Measurements from ENCODE around the gene CREB3L2.
"Not testable (repeated sequence)": the region's sequence is repeated elsewhere in the genome, so short reads cannot be mapped to it uniquely, and the experiment has no call there.

CREB3L2 gene

DNA sequence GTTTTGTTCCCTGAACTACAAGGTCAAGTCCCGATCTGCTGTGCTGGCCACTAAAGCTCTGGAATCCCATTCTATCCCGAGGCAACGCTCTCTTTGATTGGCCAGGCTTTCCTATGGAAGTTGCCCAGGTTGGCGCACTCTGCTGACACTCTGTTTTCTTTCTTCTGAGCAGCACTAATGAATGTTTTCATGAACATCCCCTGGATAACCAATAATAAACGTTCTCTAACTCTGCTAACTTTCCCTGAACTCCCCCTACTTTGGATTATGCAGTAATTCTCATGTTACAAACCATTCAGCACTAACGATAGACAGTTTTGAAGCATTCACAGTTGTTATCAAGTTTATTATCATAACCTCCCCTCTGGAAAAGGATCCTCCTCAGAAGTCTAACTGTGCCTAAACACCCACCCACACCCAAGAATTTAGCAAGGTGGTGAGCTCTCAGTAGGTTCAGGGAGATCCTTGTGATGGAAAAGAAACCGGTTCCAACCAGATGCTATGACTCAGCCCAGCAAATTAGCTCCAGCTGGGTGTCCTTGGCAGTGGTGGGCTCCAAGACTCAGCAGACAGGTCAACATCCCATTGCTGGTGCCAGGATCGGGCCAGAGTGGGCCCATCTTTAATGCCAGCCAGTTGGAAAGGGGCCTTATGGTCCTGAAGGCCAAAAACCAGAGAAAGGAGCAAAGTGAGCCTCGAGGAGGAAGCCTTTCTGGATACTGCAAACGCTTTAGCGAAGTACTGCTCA, 68.4 kb downstream of the CREB3L2 start:
- DNase-seq (ENCODE audit: low spot score): no peak

DNA sequence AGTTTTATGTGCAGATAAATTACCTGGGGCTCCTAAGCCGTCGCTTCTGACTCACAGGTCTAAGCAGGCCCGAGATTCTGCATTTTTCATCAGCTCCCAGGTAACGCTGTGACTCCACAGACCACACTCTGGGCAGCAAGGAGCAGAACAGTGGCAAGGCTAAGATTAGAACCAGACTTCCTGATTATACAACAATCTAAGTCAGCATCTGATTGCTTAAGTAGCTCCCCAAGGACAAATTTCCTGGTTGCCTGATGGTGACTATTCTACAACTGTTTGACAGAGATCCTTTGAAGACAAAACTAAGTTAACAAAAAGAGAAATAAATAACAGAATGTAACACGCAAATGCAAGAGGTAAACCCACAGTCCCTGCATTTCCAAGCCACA, 69.0 kb downstream of the CREB3L2 start:
- no peak for DNase-seq (ENCODE audit: low spot score)

DNA sequence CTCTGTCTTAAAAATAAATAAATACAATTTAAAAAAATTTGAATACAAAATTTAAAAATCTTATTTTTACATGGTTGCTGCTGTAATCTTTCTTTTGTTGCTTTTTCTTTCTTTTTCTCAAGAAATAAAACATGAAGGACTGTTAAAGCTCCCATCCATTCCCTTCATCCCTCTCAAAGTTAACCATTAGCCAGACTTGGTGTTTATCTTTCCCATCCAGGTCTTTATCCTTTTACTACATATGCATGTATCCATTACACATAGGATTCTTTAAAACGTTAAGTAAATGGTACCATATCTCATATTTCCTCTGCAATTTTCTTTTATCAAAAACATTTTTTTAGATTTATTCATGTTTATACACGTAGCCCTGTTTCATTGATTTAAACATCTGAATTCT, 70.1 kb downstream of the CREB3L2 start:
- DNase-seq (ENCODE audit: low spot score): no peak

DNA sequence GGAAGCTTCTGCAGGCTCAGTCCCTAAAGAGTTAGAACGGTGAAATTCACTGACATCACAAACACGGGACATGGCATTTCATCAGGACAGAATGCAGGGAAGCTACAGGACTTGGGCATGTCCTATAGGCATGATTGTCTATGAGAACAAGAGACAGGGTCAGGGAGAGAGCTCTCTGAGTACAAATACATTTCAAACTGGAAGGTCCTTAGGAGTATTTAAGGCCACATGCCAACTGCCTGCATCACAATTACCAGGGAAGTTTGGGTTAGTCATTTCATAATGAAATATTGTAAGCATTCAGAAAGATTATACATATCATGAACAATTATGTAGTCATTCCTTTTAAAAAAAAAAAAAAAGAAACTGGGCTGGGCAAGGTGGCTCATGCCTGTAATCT, 71.3 kb downstream of the CREB3L2 start:
- DNase-seq (ENCODE audit: low spot score): peak; percentile 41

DNA sequence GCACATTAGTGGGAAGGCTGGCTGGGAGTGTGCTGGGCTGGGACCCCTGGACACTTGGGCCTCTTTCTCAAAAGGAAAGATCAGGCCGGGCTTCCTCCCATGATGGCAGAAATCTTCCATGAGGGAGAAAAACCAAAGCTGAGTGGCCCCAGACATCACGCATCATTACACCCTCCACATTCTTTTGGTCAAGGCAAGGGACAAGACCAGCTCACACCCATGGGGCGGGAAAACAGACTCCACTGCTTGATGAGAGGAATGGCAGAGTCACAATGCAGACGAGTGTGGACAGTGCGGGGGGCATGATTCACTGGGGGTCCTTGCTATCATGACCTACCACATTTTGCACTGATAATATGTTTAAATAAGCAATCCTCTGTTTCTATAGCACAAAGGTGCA, 73.3 kb downstream of the CREB3L2 start:
- DNase-seq (ENCODE audit: low spot score): no peak

DNA sequence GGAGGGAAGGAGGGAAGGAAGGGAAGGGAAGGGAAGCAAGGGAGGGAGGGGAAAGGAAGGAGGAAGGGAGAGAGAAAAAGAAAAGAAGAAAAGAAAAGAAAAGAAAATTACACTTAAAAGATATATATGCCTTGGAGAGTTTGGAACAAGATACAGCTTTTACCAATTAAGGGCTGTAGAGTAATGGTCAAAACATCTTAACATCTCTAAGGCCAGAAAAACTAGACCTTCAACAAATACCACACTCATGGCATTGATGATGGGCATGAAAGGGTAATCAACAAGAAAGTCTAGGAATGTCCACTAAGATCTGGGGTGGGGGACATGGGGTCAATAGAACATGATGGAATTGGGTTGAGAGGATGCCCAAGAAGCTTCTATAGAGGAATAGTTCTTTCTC, 74.5 kb downstream of the CREB3L2 start:
- DNase-seq (ENCODE audit: low spot score): no peak

DNA sequence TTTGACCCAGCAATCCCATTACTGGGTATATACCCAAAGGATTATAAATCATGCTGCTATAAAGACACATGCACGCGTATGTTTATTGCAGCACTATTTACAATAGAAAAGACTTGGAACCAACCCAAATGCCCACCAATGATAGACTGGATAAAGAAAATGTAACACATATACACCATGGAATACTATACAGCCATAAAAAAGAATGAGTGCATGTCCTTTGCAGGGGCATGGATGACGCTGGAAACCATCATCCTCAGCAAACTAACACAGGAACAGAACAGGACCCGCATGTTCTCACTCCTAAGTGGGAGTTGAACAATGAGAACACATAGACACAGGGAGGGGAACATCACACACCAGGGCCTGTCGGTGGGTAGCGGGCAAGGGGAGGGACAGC, 75.7 kb downstream of the CREB3L2 start:
- DNase-seq (ENCODE audit: low spot score): not testable (repeated sequence)

DNA sequence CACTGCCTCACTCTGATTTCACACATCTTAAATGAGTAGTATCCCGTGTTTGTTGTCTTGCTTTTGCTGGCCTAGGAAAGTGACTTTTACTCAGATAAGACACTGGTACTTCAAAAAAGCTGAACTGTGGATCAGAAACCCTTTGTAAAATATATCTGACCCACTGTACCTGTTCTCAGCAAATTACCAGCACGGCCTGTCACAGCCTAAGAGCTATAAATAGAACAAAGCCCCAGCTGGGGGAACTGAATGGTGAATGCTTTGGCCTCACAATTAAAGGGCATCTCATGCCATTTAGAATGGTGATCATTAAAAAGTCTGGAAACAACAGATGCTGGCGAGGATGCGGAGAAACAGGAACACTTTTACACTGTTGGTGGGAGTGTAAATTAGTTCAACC, 76.1 kb downstream of the CREB3L2 start:
- no peak for DNase-seq (ENCODE audit: low spot score)

DNA sequence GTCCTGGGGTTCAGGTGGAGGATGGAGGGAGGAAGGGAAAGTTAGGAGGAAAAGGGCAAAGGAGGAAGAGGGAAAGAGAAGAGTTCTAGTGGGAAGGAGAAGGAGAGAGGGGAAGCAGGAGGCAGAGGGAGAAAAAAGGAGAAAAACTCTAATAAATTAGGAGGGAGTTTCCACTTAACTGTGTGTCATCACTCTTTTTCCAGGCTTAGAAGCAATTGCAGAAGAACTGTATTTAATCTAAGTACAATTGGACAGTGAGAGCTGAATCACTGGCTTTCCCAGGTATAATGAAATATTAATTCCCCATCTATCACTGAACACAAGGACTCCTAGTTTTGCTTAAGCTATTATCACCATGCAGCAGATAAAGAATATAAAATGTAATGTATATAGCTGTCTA, 76.8 kb downstream of the CREB3L2 start:
- DNase-seq (ENCODE audit: low spot score): no peak

DNA sequence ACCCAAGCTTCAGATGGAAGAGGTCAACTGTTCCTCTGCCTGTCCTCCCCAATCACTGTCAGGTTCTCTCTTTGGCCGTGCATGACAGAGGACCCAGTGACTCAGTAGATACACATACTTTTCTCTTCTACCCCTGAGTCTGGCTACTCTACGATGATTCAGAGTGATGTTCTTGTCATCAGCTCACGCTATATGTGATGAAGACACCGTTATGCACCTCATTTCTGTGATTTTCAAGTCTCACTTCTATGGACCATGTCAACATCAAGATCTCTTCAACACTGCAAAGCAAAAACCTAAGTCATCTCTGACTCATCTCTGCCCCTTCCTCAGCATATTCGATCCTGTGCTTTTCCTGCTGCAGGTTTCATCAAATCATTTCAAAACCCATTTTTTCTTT, 78.5 kb downstream of the CREB3L2 start:
- peak; percentile 66 for DNase-seq (ENCODE audit: low spot score)

DNA sequence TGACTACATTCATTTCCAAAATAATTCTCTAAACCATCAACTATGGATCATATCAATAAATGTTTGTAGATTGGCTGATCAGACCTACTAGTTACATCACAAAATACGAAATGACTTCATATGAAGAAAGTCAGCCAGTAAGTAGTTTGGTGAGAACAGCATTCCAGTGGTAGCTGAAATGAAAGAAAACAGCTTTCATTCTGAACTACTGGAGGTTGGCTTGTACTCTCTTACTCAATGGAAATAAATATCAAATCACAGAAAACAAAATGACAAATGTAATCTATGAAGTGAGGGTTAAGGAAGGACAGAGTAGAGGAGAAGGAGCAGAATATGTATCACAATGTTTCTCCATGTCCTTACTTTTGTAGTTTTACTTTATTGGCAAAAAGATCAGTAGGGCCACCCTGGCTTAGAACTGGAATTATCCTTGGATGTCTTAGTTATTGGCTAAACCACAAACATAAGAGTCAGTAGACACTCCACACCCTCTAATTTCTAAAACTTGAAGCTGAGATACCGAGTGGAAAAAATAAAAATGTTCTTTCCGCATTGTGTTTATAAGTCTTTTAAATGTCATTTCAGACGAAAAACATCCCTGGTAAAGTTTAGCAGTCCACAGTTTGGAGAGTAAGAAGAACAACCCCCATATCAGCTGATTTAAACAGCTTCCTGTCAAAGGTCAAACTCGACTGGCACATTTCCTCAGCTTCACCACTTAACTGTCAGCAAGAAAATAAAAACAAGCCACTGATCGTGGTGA, 81.1 kb downstream of the CREB3L2 start:
- no peak for DNase-seq (ENCODE audit: low spot score)

DNA sequence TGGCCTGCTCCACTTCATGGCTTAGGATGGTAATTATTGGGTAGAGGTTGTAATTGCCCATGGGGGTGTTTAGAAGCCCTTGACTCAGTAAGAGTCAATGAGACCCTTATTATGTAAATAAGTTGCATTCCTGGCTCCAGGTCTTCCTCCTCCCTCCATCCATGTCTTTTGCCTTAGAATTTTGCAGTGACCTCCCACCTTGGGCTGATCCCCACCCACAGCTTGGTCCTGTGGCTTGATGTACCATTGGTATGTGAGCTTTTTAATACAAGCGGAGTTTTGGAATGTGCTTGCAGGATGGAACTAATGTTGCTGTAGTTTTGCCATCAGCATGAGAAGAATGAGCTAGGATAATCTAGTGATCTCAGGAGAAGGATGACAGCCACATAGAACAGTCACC, 81.9 kb downstream of the CREB3L2 start:
- no peak for DNase-seq (ENCODE audit: low spot score)

DNA sequence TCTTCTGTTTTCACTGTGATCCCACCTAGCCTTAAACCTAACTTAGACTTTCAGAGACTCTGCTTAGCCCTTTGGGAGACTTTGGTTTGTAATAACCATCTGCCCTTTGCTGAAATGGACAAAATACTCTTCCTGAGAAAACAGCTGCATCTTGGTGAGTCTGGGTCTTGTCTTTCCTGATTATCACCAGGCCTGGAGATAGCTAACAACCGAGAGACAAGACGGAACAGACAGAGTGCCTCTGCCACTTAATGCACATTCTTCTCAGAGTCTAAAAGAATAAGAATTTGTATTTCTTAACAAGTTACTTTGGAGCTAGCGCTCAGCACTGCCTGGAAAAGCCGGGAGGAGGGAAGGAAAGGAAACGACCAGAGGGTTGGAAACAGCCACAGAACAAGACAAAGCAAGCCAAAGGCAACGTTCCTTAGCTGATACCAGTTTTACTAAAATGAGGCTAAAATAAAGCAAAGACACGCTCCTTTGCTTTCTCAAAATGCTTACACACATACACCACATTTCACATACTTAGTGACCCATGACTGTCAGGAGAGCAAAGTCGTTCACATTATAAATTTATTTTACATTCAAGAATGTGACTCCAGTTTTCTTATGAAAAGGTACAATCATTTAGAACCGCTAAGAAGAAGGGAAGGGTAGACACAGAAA, 84.8 kb downstream of the CREB3L2 start:
- no peak for DNase-seq (ENCODE audit: low spot score)

DNA sequence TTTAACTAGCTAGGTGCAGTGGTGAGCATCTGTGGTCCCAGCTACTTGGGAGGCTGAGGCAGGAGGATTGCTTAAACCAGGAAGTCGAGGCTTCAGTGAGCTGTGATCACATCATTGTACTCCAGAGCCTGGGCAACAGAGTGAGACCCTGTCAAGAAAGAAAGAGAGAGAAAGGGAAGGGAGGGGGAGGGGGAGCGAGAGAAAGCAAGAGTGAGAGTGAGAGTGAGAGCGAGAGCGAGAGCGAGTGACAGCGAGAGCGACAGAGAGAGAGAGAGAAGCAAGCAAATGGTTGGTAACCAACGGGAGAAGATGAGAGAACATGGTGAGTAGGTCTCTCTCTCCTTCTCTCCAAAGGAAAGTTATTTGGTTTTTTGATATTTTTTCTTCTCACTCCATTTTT, 85.3 kb downstream of the CREB3L2 start:
- DNase-seq (ENCODE audit: low spot score): no peak

DNA sequence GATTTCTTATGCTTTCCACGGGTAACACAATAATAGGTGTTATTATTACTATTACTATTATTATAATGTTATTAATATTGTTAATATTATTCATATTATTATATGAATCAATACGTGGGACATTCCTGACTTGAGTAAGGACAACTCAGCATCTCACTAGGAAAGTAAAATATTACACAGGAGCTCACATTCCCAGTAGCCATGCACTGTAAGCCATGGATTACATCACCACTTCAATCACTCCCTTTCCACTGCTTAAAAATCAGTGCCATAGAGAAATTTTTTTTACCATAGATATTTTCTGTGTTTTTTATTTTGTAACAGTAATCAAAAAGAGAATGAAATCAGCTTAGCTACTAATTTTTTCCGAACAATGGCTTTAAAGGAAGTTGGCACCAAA, 86.6 kb downstream of the CREB3L2 start:
- DNase-seq (ENCODE audit: low spot score): no peak

DNA sequence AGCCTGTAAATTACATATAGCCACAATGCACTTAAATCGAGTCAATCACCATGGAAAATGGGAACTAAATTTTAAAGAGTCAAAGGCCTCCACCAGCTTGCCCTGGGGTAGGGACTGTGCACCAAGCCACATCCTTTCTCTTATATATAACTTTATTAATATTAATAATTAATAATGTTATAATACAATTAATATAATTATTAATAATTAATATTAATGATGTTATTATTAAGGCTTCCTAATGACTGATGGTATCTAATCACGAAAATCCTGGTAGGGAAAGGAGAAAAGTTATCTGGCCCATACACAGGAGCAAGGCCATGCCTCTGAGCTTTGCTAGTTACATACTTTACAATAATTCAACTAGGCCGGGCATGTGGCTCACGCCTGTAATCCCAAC, 87.9 kb downstream of the CREB3L2 start:
- no peak for DNase-seq (ENCODE audit: low spot score)

DNA sequence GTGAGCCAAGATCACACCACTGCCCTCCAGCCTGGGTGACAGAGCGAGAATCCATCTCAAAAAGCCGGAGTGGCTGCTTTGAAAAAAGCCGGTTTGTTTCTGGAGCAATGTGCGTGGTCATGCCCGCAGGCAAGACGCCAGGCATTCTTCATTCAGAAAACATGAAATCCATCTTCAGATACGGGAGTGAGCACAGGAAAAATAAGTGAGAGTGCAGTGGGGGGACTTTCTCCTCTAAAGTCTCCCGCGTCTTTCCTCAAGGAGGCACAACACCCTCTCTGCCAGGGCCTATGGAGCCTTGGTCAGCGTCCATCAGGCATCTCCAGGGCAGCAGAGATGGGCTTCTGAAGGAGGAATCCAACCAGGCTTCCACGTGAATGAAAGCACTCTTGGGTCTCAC, 92.8 kb downstream of the CREB3L2 start:
- DNase-seq (ENCODE audit: low spot score): no peak

DNA sequence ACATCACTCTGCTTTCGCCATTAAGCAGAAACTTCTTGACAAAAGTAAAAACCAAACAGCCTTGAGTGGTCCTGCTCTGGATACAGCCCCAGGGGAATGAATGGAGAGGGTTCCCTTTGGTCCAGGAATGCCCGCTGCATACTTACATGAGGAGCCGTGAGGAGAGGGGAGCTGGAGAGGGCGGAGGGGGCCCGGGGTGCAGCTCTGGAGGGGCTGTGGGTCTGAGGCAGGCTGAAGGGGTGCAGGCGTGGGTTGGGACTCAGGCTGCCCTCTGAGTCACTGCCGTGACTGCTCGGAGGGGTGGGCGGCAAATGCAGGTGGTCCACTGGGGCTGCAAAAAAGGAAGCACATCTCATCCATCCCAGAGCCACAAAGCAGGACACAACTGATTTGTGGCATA, 93.8 kb downstream of the CREB3L2 start:
- DNase-seq (ENCODE audit: low spot score): no peak

DNA sequence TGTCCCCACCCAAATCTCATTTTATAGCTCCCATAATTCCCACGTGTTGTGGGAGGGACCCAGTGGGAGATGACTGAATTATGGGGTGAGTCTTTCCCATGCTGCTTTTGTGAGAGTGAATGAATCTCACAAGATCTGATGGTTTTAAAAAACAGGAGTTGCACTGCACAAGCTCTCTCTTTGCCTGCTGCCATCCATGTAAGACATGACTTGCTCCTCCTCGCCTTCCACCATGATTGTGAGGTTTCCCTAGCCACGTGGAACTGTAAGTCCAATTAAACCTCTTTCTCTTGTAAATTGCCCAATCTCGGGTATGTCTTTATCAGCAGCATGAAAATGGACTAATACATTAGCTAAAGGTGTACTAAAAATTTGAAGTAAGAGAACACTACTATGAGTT, 95.2 kb downstream of the CREB3L2 start:
- DNase-seq (ENCODE audit: low spot score): not testable (repeated sequence)

DNA sequence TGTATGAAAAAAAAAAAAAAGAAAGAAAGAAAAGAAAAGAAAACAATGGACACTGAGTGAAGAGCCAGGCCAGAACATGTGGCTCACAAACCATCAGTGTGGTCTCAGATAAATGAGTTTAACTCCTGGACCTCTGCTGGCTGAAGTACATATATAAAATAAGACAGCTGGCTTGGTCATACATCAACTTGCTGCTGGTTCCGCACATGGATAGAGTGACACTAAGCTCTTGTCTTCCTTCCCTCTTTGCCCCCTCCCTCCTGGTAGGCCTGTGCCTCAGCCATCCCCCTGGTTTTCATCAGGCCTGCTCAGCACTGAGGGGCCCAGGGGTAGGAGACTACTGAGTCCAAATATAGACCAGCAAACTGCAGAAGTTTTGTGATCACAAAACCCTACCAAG, 97.1 kb downstream of the CREB3L2 start:
- no peak for DNase-seq (ENCODE audit: low spot score)

DNA sequence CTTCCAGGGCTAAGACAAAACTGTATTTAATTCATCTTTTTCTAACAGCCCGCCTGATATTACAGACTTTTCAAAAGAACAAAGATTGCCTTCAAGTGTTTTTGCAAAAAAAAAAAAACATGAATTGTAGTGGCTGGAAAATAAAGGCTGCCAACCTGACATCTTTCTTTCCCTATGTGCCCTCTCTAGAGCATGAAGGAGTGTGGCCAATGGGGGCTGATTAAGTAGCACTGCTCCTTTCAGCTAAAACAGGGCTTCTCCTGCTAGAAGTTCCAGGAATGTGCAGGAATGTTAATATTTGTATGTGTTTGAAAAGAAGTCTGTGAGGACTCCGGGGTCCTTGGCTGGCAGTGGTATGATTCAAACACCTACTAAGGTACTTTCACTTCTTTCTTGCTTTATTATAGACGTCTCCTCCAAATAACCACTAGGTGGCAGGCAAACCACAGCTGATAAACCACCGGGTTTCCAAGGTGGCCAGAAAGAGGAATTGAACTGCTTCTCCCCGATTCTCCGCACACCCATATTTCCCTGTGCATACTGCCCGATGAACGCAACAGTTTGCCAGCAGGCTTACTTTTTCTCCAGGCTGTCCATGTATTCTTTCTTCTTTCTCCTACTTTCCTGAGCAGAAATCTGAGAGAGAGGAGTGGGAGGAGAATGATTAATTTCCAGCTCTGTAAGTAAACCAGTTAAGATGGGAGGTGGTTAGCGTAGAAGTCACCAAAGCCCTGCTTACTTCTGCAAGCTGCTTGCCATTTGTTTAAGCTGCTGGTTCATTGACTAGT, 98.3 kb downstream of the CREB3L2 start:
- DNase-seq (ENCODE audit: low spot score): peak; percentile 63

DNA sequence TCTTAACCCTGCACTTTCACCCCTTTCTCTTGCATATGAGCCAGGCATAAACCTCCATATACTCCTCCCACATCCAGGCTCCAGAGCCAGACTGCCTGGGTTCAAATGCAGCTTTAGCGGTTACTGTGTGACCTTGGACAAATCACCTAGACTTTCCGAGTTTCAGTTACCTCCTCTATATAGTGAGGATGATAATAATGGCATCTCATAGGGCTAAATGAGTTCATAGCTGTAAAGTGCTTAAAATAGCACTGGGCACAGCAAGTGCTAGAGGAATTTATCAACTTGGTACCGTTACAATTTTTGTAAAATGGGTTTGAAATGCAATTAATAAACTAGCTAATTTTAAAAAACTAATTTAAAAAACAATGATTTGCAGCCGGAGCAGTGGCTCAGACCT, 101.7 kb downstream of the CREB3L2 start:
- DNase-seq (ENCODE audit: low spot score): no peak

Measured in hepatic stellate cell (primary cell).